G401.6 (cell line): Measurements from ENCODE around the gene CMC4.

Source experiments
- FAIRE-seq: peaks from 2 replicates; lab custom pipeline; 2012; peaks lifted over from hg19 to GRCh38; lab: Jason Lieb, UNC

The CMC4 gene

GRCh38 chrX:155053656-155054055, 17.3 kb downstream of the CMC4 start:
- no peak for FAIRE-seq

DNA sequence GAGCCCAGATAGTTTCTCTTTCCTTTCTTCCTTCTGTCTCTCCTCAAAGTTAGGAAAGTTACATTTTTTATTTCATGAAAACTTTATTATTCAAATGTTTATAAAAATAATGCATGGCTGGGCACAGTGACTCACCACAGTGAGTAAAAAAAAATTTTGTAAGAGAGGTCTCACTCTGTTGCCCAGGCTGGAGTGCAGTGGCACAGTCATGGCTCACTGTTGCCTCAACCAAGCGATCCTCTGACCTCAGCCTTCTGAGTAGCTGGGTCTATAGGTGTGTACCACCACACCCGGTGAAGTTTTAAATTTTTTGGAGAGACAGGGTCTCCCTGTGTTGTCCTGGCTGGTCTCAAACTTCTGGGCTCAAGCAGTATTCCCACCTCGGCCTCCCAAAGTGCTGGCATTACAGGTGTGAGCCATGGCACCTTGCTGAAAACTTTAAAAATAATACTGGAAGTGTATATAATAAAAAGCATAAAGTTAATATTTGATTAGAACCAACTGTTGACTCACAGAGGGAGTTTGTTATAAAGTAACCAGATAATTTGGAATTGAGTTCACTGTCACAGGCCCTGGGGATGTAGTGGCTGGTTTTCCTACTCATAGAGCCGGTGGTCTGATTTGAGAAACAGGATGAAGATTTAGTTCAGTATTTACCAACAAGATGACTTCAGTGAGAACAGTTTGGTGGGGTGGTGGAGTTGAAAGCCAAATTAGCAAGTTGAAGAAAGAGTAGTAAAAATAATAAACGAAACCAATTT, 18.0 kb downstream of the CMC4 start:
- no peak for FAIRE-seq

DNA sequence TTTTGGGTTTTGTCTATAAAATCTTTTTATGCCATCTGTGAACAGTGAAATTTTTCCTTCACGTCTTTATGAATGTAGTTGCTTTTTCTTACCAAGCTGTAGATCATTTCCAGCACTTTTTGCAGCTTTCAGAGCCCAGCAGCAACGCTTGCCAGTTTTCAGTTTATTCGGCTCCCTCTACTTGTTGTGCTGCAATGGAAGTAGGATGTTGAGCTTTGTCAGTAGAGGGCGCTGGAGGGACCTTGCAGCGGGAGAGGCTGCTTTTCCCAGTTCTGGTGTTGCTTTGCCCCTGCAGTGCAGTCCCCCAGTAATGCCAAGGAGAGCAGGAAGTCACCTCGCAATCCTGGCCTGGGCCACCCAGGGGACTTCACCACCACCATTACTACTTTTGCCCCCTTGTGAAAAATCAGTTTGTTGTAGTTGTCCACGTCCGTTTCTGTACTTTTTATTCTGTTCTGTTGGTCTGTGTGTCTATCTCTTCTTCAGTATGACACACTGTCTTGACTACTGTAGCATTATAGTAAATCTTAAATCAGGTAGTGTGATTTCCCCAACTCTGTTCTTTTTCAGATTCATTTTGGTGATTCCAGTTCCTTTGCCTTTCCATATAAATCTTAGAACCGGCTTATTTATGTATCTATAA, 21.8 kb downstream of the CMC4 start:
- no peak for FAIRE-seq

DNA sequence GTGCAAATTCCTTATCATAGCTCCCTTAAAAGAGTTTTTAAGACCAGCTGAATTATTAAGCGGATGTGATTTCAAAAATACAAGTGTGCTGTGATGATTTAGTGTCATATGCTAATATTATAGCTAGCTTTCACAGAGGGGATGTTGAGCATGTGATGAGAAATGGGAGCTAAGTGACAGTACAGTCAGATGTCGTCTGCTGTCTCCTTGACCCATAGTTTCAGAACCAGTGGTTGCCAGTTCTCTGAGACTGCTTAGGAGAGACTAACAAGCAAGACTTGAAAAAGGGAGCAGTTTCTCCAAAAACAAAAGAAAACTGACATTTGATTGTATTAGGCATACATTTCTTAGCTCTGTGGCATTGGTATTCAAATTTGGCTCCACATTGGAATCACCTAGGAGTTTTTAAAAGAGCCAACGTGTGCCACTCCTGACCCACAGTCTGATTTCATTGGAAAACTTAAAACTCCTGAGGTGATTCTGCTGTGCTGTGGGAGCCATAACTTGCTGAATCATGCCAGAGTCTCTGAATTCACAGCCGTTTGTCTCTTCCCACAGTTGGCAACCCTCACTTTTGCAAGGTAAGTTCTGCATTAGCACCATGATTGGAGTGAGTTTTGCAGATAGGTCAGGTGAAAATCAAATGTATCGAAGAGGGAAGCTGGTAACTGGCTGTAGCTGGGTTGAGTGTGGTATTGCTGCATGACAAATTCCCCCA, 24.0 kb downstream of the CMC4 start:
- no peak for FAIRE-seq

DNA sequence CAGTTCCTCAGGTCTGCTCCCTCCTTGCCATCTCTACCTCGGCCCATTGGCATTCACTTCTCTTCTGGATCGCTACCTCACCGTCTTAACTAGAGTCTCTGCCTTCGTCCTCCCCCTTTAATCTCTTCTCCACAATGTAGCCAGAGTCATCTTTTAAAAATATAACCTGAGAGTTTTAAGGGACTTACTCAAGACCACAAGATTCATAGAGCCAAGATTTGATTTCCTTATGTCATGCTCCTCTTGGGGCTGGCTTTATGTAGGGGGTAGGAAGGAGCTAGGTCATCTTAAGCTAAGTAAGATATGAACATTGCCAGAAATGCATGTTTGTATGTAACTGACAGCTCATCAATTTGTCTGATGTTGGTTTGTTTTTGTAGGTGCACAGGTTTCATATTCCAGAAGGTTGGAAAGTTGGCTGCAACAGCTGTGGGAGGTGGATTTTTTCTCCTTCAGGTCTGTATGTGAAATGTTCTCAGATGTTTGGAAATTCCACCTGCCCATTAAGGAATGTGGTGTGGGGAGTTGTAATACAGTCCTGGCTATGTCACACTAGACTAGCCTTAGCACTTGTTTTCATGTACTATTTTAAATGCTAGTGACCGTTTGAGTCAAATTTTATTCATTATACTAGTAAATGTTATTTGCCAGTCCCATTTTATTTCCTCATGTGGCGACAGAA, 24.7 kb downstream of the CMC4 start:
- FAIRE-seq: no peak

GRCh38 chrX:155035688-155036087, 35.2 kb downstream of the CMC4 start:
- no peak for FAIRE-seq

DNA sequence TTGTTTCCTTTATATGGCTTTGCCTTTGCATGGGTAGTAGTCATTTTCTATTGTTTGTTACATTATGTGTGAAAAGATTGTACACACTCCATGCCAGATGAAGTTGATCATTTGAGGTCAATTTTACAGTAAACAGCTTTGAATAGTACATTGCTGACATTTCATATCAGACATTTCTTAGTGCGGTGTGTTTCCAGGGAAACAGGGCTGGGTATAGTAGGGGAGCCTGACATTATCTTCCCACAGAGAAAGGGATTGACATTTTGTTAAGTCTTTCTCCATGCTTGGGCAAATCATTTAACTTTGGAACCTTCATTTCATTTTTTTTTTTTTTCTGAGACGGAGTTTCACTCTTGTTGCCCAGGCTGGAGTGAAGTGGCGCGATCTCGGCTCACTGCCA, 39.3 kb downstream of the CMC4 start:
- FAIRE-seq: no peak

- FAIRE-seq: no peak
Observed at GRCh38 chrX:155028877-155029291, 42.1 kb downstream of the CMC4 start.

DNA sequence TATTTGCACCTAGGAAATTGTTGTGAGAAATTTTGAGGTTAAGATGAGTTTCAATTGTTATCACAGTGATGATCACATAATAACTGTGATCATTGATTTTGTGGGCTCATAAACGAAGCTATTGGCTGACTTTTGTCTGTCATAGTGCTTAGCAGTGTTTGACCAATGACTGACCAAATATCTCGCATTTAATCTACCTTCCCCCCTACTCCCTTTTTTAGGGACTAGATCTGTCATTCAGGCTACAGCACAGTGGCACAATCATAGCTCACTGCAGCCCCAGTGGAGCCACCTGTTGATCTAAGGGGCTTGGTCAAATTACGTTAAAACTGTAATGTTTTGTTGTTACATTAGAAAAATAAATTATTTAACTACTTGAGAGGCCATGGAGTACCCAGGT, 42.8 kb downstream of the CMC4 start:
- FAIRE-seq: no peak

GRCh38 chrX:155027509-155028066, 43.3 kb downstream of the CMC4 start:
- no peak for FAIRE-seq

- peak; percentile 83 for FAIRE-seq
Observed at GRCh38 chrX:155026727-155027508, 44.0 kb downstream of the CMC4 start, which contains the start of gene FUNDC2. FUNDC2 (plus strand) TSS chrX:155026844; CDS start chrX:155026939, 95 bp downstream.

GRCh38 chrX:155026420-155026726, 44.6 kb downstream of the CMC4 start:
- FAIRE-seq: peak; percentile 58

DNA sequence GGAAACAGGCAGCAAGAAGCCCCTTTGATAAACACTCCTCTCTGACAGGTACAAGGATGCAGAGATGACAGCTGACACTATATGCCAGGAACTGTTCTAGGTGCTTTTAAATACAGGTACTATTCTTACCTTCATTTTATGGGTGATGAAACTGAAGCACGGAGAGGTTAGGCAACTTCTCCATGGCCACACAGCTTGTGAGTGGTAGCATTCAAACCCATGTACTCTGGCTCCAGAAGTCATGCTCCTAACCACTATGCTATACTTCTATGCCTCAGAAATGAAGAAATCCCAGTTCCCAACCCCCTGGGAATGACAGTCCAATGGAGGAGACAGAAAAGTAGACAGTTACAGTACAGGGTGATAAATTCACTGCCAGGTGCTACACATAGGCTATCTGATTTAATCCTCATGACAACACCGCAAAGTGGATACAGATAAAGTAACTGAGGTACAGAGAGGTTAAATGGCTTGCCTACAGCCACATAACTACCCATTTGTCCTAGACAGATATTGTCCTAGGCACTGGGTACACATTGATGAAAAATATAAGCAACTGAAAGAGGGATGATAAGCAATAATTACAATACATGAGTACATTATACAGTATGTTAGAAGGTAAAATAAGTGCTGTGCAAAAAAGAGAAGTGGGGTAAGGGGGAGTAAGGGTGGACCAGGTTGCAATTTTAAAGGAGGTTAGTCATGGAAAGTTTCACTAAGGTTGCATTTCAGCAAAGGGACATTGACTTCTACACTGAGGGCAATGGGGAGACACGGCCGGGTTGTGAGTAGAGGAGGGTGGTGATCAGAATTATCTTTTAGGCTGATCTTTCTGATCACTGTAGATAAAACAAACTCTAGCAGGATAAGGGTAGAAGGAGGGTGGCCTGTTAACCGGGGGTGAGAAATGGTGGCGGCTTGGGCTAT, 46.8 kb downstream of the CMC4 start:
- no peak for FAIRE-seq

GRCh38 chrX:155022585-155022984, 48.4 kb downstream of the CMC4 start, which contains the start of gene F8:
F8 (minus strand) TSS chrX:155022723; CDS start chrX:155022552, 171 bp downstream.
- no peak for FAIRE-seq

- FAIRE-seq: no peak
Observed at GRCh38 chrX:155020591-155020990, 50.3 kb downstream of the CMC4 start.
